H9 (cell line): ENCODE data around the gene VPS4A. TPM values are rescaled to one million over a fixed set of nuclear protein-coding genes. Genes with fewer than 3 reads are reported as not detected.

Experiments
- DNase-seq: peaks from one replicate; pipeline ENCODE4 v3.0.0-alpha.2; 2017
- H2AFZ ChIP-seq: one replicate; pipeline ENCODE4 v1.6.1; 2013; ENCODE audit warnings: mild to moderate bottlenecking, low read length, control low read depth, moderate library complexity
- H2AK5ac ChIP-seq: 2 replicates; pipeline ENCODE4 v1.6.1; 2013; ENCODE audit warnings: low read length, control low read depth, mixed read lengths; ENCODE audit not compliant: insufficient read length
- H2BK120ac ChIP-seq: one replicate; pipeline ENCODE4 v1.6.1; 2013; ENCODE audit warnings: low read depth, mild to moderate bottlenecking, low read length, control low read depth, inconsistent platforms; ENCODE audit not compliant: poor library complexity, severe bottlenecking
- H2BK12ac ChIP-seq: 2 replicates; pipeline ENCODE4 v1.6.1; 2013; ENCODE audit warnings: low read length, control low read depth, mixed read lengths, low read depth; ENCODE audit not compliant: insufficient read length
- H2BK15ac ChIP-seq: 2 replicates; pipeline ENCODE4 v1.6.1; 2013; ENCODE audit warnings: low read depth, low read length, control low read depth
- H2BK20ac ChIP-seq: one replicate; pipeline ENCODE4 v1.6.1; 2013; ENCODE audit warnings: low read depth, mild to moderate bottlenecking, low read length, control low read depth, inconsistent platforms; ENCODE audit not compliant: poor library complexity, severe bottlenecking
- H2BK5ac ChIP-seq: 2 replicates; pipeline ENCODE4 v1.6.1; 2013; ENCODE audit warnings: low read length, control low read depth, mixed read lengths; ENCODE audit not compliant: insufficient read length
- H3K14ac ChIP-seq: 2 replicates; pipeline ENCODE4 v1.6.1; 2013; ENCODE audit warnings: low read length, control low read depth; ENCODE audit not compliant: insufficient read depth
- H3K18ac ChIP-seq: 2 replicates; pipeline ENCODE4 v1.6.1; 2013; ENCODE audit warnings: low read depth, mild to moderate bottlenecking, mixed read lengths, low read length, control low read depth; ENCODE audit not compliant: insufficient read length
- H3K23ac ChIP-seq: 2 replicates; pipeline ENCODE4 v1.6.1; 2013; ENCODE audit warnings: low read length, control low read depth, mixed read lengths, low read depth; ENCODE audit not compliant: insufficient read length
- H3K23me2 ChIP-seq: 2 replicates; pipeline ENCODE4 v1.6.1; 2013; ENCODE audit warnings: low read depth, mild to moderate bottlenecking, mixed read lengths, low read length, control low read depth; ENCODE audit not compliant: insufficient read length, poor library complexity, severe bottlenecking
- H3K27ac ChIP-seq: 2 replicates; pipeline ENCODE4 v1.5.1; 2013; ENCODE audit warnings: low read length, control low read depth, mixed read lengths, low read depth; ENCODE audit not compliant: insufficient read length
- H3K27me3 ChIP-seq: 2 replicates; pipeline ENCODE4 v1.6.1; 2013; ENCODE audit warnings: low read length, control low read depth, inconsistent platforms; ENCODE audit not compliant: insufficient read depth
- H3K4ac ChIP-seq: 2 replicates; pipeline ENCODE4 v1.6.1; 2013; ENCODE audit warnings: low read depth, mild to moderate bottlenecking, control low read depth, inconsistent platforms, low read length, moderate library complexity
- H3K4me1 ChIP-seq: 2 replicates; pipeline ENCODE4 v1.6.1; 2013; ENCODE audit warnings: low read length, control low read depth, inconsistent platforms; ENCODE audit not compliant: insufficient read depth
- H3K4me2 ChIP-seq: 2 replicates; pipeline ENCODE4 v1.6.1; 2013; ENCODE audit warnings: low read length, control low read depth, mixed read lengths; ENCODE audit not compliant: insufficient read length, insufficient read depth
- H3K56ac ChIP-seq: 2 replicates; pipeline ENCODE4 v1.6.1; 2013; ENCODE audit warnings: low read depth, mild to moderate bottlenecking, mixed read lengths, low read length, control low read depth; ENCODE audit not compliant: insufficient read length
- H3K79me1 ChIP-seq: 2 replicates; pipeline ENCODE4 v1.6.1; 2013; ENCODE audit warnings: low read depth, mild to moderate bottlenecking, moderate library complexity, low read length, control low read depth, inconsistent platforms; ENCODE audit not compliant: insufficient read depth, poor library complexity, severe bottlenecking
- H3K79me2 ChIP-seq: 2 replicates; pipeline ENCODE4 v1.6.1; 2013; ENCODE audit warnings: low read length, control low read depth, inconsistent platforms; ENCODE audit not compliant: insufficient read depth
- H3K9ac ChIP-seq: 2 replicates; pipeline ENCODE4 v1.6.1; 2013; ENCODE audit warnings: low read length, control low read depth, mixed read lengths; ENCODE audit not compliant: insufficient read length; ENCODE audit errors: extremely low read depth
- H3K9me3 ChIP-seq: one replicate; pipeline ENCODE4 v1.6.1; 2013; ENCODE audit warnings: low read depth, low read length, inconsistent platforms; ENCODE audit not compliant: control insufficient read depth
- H3T11ph ChIP-seq: one replicate; pipeline ENCODE4 v1.6.1; 2013; ENCODE audit warnings: mild to moderate bottlenecking, low read length, control low read depth, inconsistent platforms
- H4K20me1 ChIP-seq: one replicate; pipeline ENCODE4 v1.6.1; 2013; ENCODE audit not compliant: control insufficient read depth, insufficient read length, insufficient read depth
- H4K5ac ChIP-seq: 2 replicates; pipeline ENCODE4 v1.6.1; 2013; ENCODE audit warnings: low read depth, mild to moderate bottlenecking, mixed read lengths, low read length, control low read depth; ENCODE audit not compliant: insufficient read length
- H4K8ac ChIP-seq: replicated peaks from 2 replicates; pipeline ENCODE4 v1.6.1; 2013; ENCODE audit warnings: low read length, control low read depth, mixed read lengths, low read depth; ENCODE audit not compliant: insufficient read length
- H4K91ac ChIP-seq: 2 replicates; pipeline ENCODE4 v1.6.1; 2013; ENCODE audit warnings: low read depth, mild to moderate bottlenecking, moderate library complexity, mixed read lengths, low read length, control low read depth; ENCODE audit not compliant: insufficient read length
- H3K27ac Mint-ChIP-seq, 3 experiments: 2 replicates in 2 of 3; 3 replicates in 1 of 3; pipeline ENCODE4 v1.8.0; 2020 to 2021; ENCODE audit warnings: mixed read lengths in 3 of 3, mild to moderate bottlenecking in 1 of 3, moderate library complexity in 1 of 3
- H3K27me3 Mint-ChIP-seq: 2 replicates; pipeline ENCODE4 v1.8.0; 2021; ENCODE audit warnings: low read depth, mild to moderate bottlenecking, moderate library complexity, mixed read lengths
- H3K36me3 Mint-ChIP-seq, 3 experiments: 2 replicates in 2 of 3; 3 replicates in 1 of 3; pipeline ENCODE4 v1.8.0; 2020 to 2021; ENCODE audit warnings: low read depth in 3 of 3, mixed read lengths in 3 of 3; ENCODE audit not compliant: insufficient read depth in 1 of 3
- H3K4me1 Mint-ChIP-seq, 2 experiments: 2 replicates each; pipeline ENCODE4 v1.8.0; 2020; ENCODE audit warnings: mixed read lengths in 2 of 2
- H3K4me3 Mint-ChIP-seq, 2 experiments: 2 replicates in 1 of 2; 3 replicates in 1 of 2; pipeline ENCODE4 v1.8.0; 2020 to 2021; ENCODE audit warnings: mild to moderate bottlenecking in 2 of 2, mixed read lengths in 2 of 2, moderate library complexity in 1 of 2
- H3K9me3 Mint-ChIP-seq, 2 experiments: 2 replicates in 1 of 2; 3 replicates in 1 of 2; pipeline ENCODE4 v1.8.0; 2020; ENCODE audit warnings: mild to moderate bottlenecking in 2 of 2, mixed read lengths in 2 of 2, moderate library complexity in 1 of 2
- WGBS: extraction: QIAGEN DNeasy Blood & Tissue Kit; methylation state at CpG from one replicate; pipeline ENCODE4 v1.1.7; 2013; ENCODE audit warnings: missing lambda C conversion rate, low lambda C conversion rate, mixed read lengths; ENCODE audit not compliant: insufficient read length; ENCODE audit errors: extremely low coverage; 5-methylcytosine and 5-hydroxymethylcytosine counted together
- long read RNA-seq: library from polyadenylated mRNA; unstranded; transcript quantifications from one replicate; pipeline ENCODE4 v2.0.0, GENCODE V29; 2020
- total RNA-seq: library from RNA; stranded (reverse); gene quantifications from 2 replicates; pipeline ENCODE4 v1.2.1, GENCODE V29; 2021
- TF ChIP-seq, protein P1 (sequence below): fragments of 200-600 bp; sonication (generic); conservative IDR thresholded peaks from 3 replicates; pipeline ENCODE4 v1.8.0; 2021; ENCODE audit warnings: antibody characterized with exemption, mild to moderate bottlenecking

VPS4A gene
- total RNA-seq: 27.1 and 28.3 TPM in 2 replicates
- long read RNA-seq, full-length matches to known transcripts: 600 of 673 reads
- long read RNA-seq, partial matches to known transcripts: 16 of 673 reads
- long read RNA-seq, other reads (novel, unspliced or antisense): 57 of 673 reads

DNA sequence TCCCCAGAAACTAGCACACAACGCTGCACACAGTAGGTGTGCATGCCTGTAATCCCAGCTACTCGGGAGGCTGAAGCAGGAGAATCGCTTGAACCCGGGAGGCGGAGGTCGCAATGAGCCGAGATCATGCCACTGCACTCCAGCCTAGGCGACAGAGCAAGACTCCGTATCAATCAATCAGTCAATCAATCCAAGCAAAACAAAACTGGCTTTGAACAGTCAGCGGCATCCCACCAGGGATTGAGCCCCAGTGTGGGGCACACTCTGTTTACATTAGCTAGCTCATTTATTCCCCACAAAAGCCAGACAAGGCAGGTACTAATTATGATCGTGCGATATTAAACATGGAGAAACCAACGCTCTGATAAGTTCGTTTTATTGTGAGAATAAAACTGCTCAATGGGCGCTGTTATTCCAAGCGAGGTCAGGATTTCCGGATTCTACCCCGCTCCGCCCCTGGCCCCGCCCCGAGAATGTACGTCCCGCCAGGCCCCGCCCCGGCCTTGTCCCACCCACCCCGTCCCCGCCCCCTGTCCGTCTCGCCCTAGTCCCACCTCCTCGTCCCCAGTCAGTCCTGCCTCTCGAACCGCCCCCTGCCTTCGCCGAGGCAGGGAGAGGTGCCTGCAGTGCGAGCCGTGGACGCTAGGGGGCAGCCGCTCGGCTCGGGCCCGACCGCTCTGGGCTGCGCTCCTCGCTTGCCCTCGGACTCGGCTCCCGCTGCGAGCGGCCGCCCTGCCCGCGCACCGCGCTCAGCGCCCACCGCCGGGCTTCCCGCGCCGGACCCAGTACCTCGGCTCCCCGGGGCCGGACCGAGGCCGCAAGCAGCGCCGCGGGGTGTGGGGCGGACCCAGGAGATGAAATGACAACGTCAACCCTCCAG is at the start of gene VPS4A:
VPS4A (plus strand) TSS at position 698 of the 880 bp plus-strand sequence; CDS start at position 860, 162 bp downstream.
- Histone ChIP-seq H2BK120ac (no peak within 1 kb of the TSS), H3K79me1 (peaks cover 7% of the 10 kb centered on the region), H4K5ac (no peak within 1 kb of the TSS), H3T11ph (no peak within 1 kb of the TSS), H4K8ac (no peak within 1 kb of the TSS), H2BK20ac (no peak within 1 kb of the TSS), H2BK5ac (no peak within 1 kb of the TSS), H3K79me2 (peaks cover 3% of the 10 kb centered on the region; the same call in 1 of the 2 replicates), H2AK5ac (no peak within 1 kb of the TSS), H3K4me2 (peak within 1 kb of the TSS; percentile 42), H3K18ac (no peak within 1 kb of the TSS), H3K56ac (no peak within 1 kb of the TSS), H3K23ac (no peak within 1 kb of the TSS), H3K9me3 (no peaks in the 10 kb centered on the region), H2AFZ (no peak within 1 kb of the TSS), H2BK15ac (no peak within 1 kb of the TSS), H3K4me1 (peaks cover 2% of the 10 kb centered on the region; the same call in 1 of the 2 replicates), H3K27ac (no peak within 1 kb of the TSS), H4K91ac (no peak within 1 kb of the TSS), H3K4ac (no peak within 1 kb of the TSS), H3K9ac (peak within 1 kb of the TSS; percentile 45), H3K27me3 (no peaks in the 10 kb centered on the region), H2BK12ac (no peak within 1 kb of the TSS), H4K20me1 (no peaks in the 10 kb centered on the region), H3K14ac (peak within 1 kb of the TSS; percentile 50; the same call in 1 of the 2 replicates), H3K23me2 (peaks cover 6% of the 10 kb centered on the region)
- TF ChIP-seq, protein P1, sequence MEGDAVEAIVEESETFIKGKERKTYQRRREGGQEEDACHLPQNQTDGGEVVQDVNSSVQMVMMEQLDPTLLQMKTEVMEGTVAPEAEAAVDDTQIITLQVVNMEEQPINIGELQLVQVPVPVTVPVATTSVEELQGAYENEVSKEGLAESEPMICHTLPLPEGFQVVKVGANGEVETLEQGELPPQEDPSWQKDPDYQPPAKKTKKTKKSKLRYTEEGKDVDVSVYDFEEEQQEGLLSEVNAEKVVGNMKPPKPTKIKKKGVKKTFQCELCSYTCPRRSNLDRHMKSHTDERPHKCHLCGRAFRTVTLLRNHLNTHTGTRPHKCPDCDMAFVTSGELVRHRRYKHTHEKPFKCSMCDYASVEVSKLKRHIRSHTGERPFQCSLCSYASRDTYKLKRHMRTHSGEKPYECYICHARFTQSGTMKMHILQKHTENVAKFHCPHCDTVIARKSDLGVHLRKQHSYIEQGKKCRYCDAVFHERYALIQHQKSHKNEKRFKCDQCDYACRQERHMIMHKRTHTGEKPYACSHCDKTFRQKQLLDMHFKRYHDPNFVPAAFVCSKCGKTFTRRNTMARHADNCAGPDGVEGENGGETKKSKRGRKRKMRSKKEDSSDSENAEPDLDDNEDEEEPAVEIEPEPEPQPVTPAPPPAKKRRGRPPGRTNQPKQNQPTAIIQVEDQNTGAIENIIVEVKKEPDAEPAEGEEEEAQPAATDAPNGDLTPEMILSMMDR: peak; percentile 84
- peak; percentile 96 for DNase-seq
- Mint-ChIP-seq H3K9me3 (no peaks in the 10 kb centered on the region; a peak in 2 of 5 replicates), H3K27me3 (no peaks in the 10 kb centered on the region; the same call in 1 of the 2 replicates), H3K27ac (peak within 1 kb of the TSS; percentile 89 to 96 (median 95)), H3K4me3 (peak within 1 kb of the TSS; percentile 100), H3K4me1 (peaks cover 7 to 10% of the 10 kb centered on the region in 2 experiments), H3K36me3 (peaks cover 15 to 27% (median 17%) of the 10 kb centered on the region in 3 experiments; a peak in 6 of 7 replicates)
- no CpG with 5 or more reads among the region's 70 CpGs for WGBS
